Stimulated activated CD4-positive, alpha-beta T cell treated with anti-CD3 and anti-CD28 coated beads, Interleukin-1b, Interleukin-23, amount 100 ng/mL, for 1 hour (primary cell): Measurements from ENCODE around the gene UBE3B.

Experiments used
- DNase-seq, 2 donors: peaks; one replicate each; pipeline ENCODE4 v3.0.0-alpha.2; 2020; ENCODE audit warnings: low read depth in 2 of 2

The UBE3B gene

GRCh38 chr12:109475993-109476806 is 1.2 kb upstream of the UBE3B start:
- no peak for DNase-seq

- DNase-seq, result no peak
Observed at GRCh38 chr12:109476807-109477184, 638 bp upstream of the UBE3B start.

- DNase-seq, result no peak
Observed at GRCh38 chr12:109477963-109478315, 505 bp downstream of the UBE3B start.

GRCh38 chr12:109479761-109480160 is 2.3 kb downstream of the UBE3B start:
- no peak for DNase-seq

GRCh38 chr12:109480356-109480755 is 2.9 kb downstream of the UBE3B start:
- DNase-seq, result no peak

GRCh38 chr12:109481863-109482262 is 4.4 kb downstream of the UBE3B start:
- DNase-seq, result no peak

GRCh38 chr12:109482491-109482890 is 5.1 kb downstream of the UBE3B start:
- no peak for DNase-seq

- DNase-seq, result no peak
Observed at GRCh38 chr12:109482894-109483293, 5.5 kb downstream of the UBE3B start.

GRCh38 chr12:109483346-109483745 is 5.9 kb downstream of the UBE3B start:
- no peak for DNase-seq

- DNase-seq, result no peak
Observed at GRCh38 chr12:109485201-109485600, 7.8 kb downstream of the UBE3B start.

GRCh38 chr12:109487181-109488050 is 10.0 kb downstream of the UBE3B start:
- no peak for DNase-seq

GRCh38 chr12:109488051-109488665 is 10.7 kb downstream of the UBE3B start:
- no peak for DNase-seq

GRCh38 chr12:109489016-109489954 is 11.9 kb downstream of the UBE3B start:
- DNase-seq, result no peak

GRCh38 chr12:109489955-109490565 is 12.6 kb downstream of the UBE3B start:
- DNase-seq, result no peak

GRCh38 chr12:109491671-109492070 is 14.2 kb downstream of the UBE3B start:
- no peak for DNase-seq

GRCh38 chr12:109492371-109492770 is 14.9 kb downstream of the UBE3B start:
- no peak for DNase-seq

GRCh38 chr12:109493090-109493489 is 15.7 kb downstream of the UBE3B start:
- DNase-seq, result no peak

- DNase-seq, result no peak
Observed at GRCh38 chr12:109493938-109494337, 16.5 kb downstream of the UBE3B start.

GRCh38 chr12:109494348-109494881 is 17.0 kb downstream of the UBE3B start:
- no peak for DNase-seq

GRCh38 chr12:109495012-109495411 is 17.6 kb downstream of the UBE3B start:
- no peak for DNase-seq

- no peak for DNase-seq
Observed at GRCh38 chr12:109496306-109496705, 18.9 kb downstream of the UBE3B start.
